IMR-90 (cell line): ENCODE measurements around the gene TNKS1BP1. TPM values are rescaled to one million over a fixed set of nuclear protein-coding genes. Genes with fewer than 3 reads are reported as not detected.

ENCODE experiments used
- ATAC-seq: fragments of 200-7000 bp; cut with Tn5 transposase; 2 replicates; pipeline ENCODE4 v1.9.1; 2020; ENCODE audit warnings: low read depth, mild to moderate bottlenecking, moderate library complexity
- BruUV-seq: library from RNA; stranded (reverse); fragments of 400-500 nt; replicated peaks from 2 replicates; lab custom pipeline; 2021; lab: Mats Ljungman, UMichigan
- CTCF ChIA-PET: fragments of 300-600 bp; formaldehyde crosslinking; extraction: SDS; loops from one replicate; lab custom pipeline; 2021; ENCODE audit warnings: antibody characterized with exemption; lab: Yijun Ruan, JAX
- POLR2A ChIA-PET: fragments of 300-600 bp; sonication (Branson Sonifier 250); formaldehyde crosslinking; loops from one replicate; lab custom pipeline; 2022; ENCODE audit warnings: antibody characterized with exemption; ENCODE audit not compliant: unreplicated experiment; lab: Charles Lee
- DNase-seq: peaks from one replicate; pipeline ENCODE4 v3.0.0; 2013
- H2AFZ ChIP-seq: replicated peaks from 2 replicates; pipeline ENCODE3; 2013; ENCODE audit warnings: low read length, mild to moderate bottlenecking; ENCODE audit not compliant: poor library complexity
- H2AK5ac ChIP-seq: 2 replicates; pipeline ENCODE4 v1.6.1; 2013; ENCODE audit warnings: low read depth, low read length, inconsistent platforms
- H2AK9ac ChIP-seq: replicated peaks from 2 replicates; pipeline ENCODE3; 2013; ENCODE audit warnings: mild to moderate bottlenecking, low read depth, low read length, moderate library complexity; ENCODE audit not compliant: poor library complexity
- H2BK120ac ChIP-seq: 2 replicates; pipeline ENCODE4 v1.6.1; 2013; ENCODE audit warnings: low read depth, low read length, inconsistent platforms
- H2BK15ac ChIP-seq: 3 replicates; pipeline ENCODE4 v1.6.1; 2013; ENCODE audit warnings: low read depth, low read length, inconsistent platforms
- H2BK20ac ChIP-seq: 2 replicates; pipeline ENCODE4 v1.6.1; 2013; ENCODE audit warnings: low read depth, mild to moderate bottlenecking, inconsistent platforms, low read length, moderate library complexity
- H2BK5ac ChIP-seq: 2 replicates; pipeline ENCODE4 v1.6.1; 2013; ENCODE audit warnings: mild to moderate bottlenecking, low read depth, low read length, inconsistent platforms; ENCODE audit not compliant: poor library complexity, severe bottlenecking
- H3K14ac ChIP-seq: replicated peaks from 2 replicates; pipeline ENCODE4 v1.6.1; 2013; ENCODE audit warnings: low read depth, low read length, inconsistent platforms
- H3K18ac ChIP-seq: 2 replicates; pipeline ENCODE4 v1.6.1; 2013; ENCODE audit warnings: low read depth, low read length, control low read depth
- H3K23ac ChIP-seq: 2 replicates; pipeline ENCODE4 v1.6.1; 2013; ENCODE audit warnings: low read depth, low read length, inconsistent platforms
- H3K27ac ChIP-seq: 2 replicates; pipeline ENCODE4 v1.5.1; 2013; ENCODE audit warnings: mild to moderate bottlenecking, control low read depth, low read length; ENCODE audit not compliant: insufficient read depth
- H3K27me3 ChIP-seq: 2 replicates; pipeline ENCODE4 v1.6.1; 2013; ENCODE audit warnings: low read length; ENCODE audit not compliant: control insufficient read depth, insufficient read depth
- H3K36me3 ChIP-seq: 2 replicates; pipeline ENCODE4 v1.6.1; 2013; ENCODE audit warnings: low read length, mixed read lengths; ENCODE audit not compliant: control insufficient read depth, insufficient read depth
- H3K4ac ChIP-seq: 2 replicates; pipeline ENCODE4 v1.6.1; 2013; ENCODE audit warnings: low read depth, low read length, inconsistent platforms
- H3K4me1 ChIP-seq: 2 replicates; pipeline ENCODE4 v1.6.1; 2013; ENCODE audit warnings: low read length, mixed read lengths; ENCODE audit not compliant: control insufficient read depth, insufficient read depth
- H3K4me2 ChIP-seq: 2 replicates; pipeline ENCODE4 v1.6.1; 2013; ENCODE audit warnings: low read depth, mild to moderate bottlenecking, control low read depth, low read length, moderate library complexity
- H3K4me3 ChIP-seq: 2 replicates; pipeline ENCODE4 v1.5.1; 2013; ENCODE audit warnings: low read depth, mild to moderate bottlenecking, control low read depth, low read length, moderate library complexity; ENCODE audit not compliant: insufficient read depth
- H3K56ac ChIP-seq: 2 replicates; pipeline ENCODE4 v1.6.1; 2013; ENCODE audit warnings: low read length, inconsistent platforms; ENCODE audit not compliant: insufficient read depth; ENCODE audit errors: extremely low read depth
- H3K79me1 ChIP-seq, 2 experiments: 2 replicates each; pipeline ENCODE4 v1.6.1; 2013; ENCODE audit warnings: low read length in 2 of 2, inconsistent platforms in 1 of 2, low read depth in 1 of 2
- H3K9ac ChIP-seq: 2 replicates; pipeline ENCODE4 v1.6.1; 2013; ENCODE audit warnings: low read depth, low read length, control low read depth
- H3K9me1 ChIP-seq: 2 replicates; pipeline ENCODE4 v1.6.1; 2013; ENCODE audit warnings: low read length, inconsistent platforms; ENCODE audit not compliant: insufficient read depth
- H3K9me3 ChIP-seq: 2 replicates; pipeline ENCODE4 v1.6.1; 2013; ENCODE audit warnings: low read length; ENCODE audit not compliant: control insufficient read depth, insufficient read depth
- H4K20me1 ChIP-seq: 2 replicates; pipeline ENCODE4 v1.6.1; 2013; ENCODE audit warnings: low read length, inconsistent platforms; ENCODE audit not compliant: insufficient read depth
- H4K5ac ChIP-seq: 2 replicates; pipeline ENCODE4 v1.6.1; 2013; ENCODE audit warnings: mild to moderate bottlenecking, low read depth, low read length, control low read depth
- H4K8ac ChIP-seq, 2 experiments: 2 replicates each; pipeline ENCODE4 v1.6.1; 2013; ENCODE audit warnings: low read depth in 2 of 2, low read length in 2 of 2, control low read depth in 1 of 2, inconsistent platforms in 1 of 2
- H4K91ac ChIP-seq: 2 replicates; pipeline ENCODE4 v1.6.1; 2013; ENCODE audit warnings: low read depth, low read length, inconsistent platforms; ENCODE audit not compliant: insufficient read depth
- BHLHE40 ChIP-seq: fragments of 150-350 bp; IDR thresholded peaks from 2 replicates; pipeline ENCODE4 v1.6.1; 2016; ENCODE audit warnings: mild to moderate bottlenecking, low read depth, low read length
- CEBPB ChIP-seq: IDR thresholded peaks from 2 replicates; pipeline ENCODE4 v1.6.1; 2012; ENCODE audit warnings: low read depth, low read length, improper control_type of control experiment
- FOS ChIP-seq: fragments of 150-350 bp; IDR thresholded peaks from 2 replicates; pipeline ENCODE4 v1.6.1; 2016; ENCODE audit warnings: low read depth, low read length
- MAFK ChIP-seq: IDR thresholded peaks from 2 replicates; pipeline ENCODE4 v1.6.1; 2012; ENCODE audit warnings: low read depth, low read length, improper control_type of control experiment
- MAZ ChIP-seq: IDR thresholded peaks from 2 replicates; pipeline ENCODE4 v1.6.1; 2012; ENCODE audit warnings: low read depth, mild to moderate bottlenecking, low read length, improper control_type of control experiment, moderate library complexity, borderline replicate concordance
- MXI1 ChIP-seq: IDR thresholded peaks from 2 replicates; pipeline ENCODE4 v1.6.1; 2012; ENCODE audit warnings: low read depth, mild to moderate bottlenecking, low read length, moderate library complexity, borderline replicate concordance
- NFE2L2 ChIP-seq: fragments of 150-350 bp; IDR thresholded peaks from 2 replicates; pipeline ENCODE4 v1.6.1; 2016; ENCODE audit warnings: low read depth, mild to moderate bottlenecking, low read length
- POLR2A ChIP-seq: IDR thresholded peaks from 2 replicates; pipeline ENCODE4 v1.6.1; 2012; ENCODE audit warnings: mild to moderate bottlenecking, low read depth, low read length
- RAD21 ChIP-seq: IDR thresholded peaks from 2 replicates; pipeline ENCODE4 v1.6.1; 2012; ENCODE audit warnings: low read length, improper control_type of control experiment
- RCOR1 ChIP-seq: IDR thresholded peaks from 2 replicates; pipeline ENCODE4 v1.6.1; 2012; ENCODE audit warnings: mild to moderate bottlenecking, low read length, improper control_type of control experiment; ENCODE audit not compliant: insufficient replicate concordance
- RFX5 ChIP-seq: IDR thresholded peaks from 2 replicates; pipeline ENCODE4 v1.8.0; 2012; ENCODE audit warnings: low read depth, mild to moderate bottlenecking, low read length, moderate library complexity
- WGBS, 2 experiments: methylation state at CpG; one replicate each; pipeline versions ENCODE4 v1.1.5 to v1.1.7; 2013; ENCODE audit warnings: missing lambda C conversion rate in 2 of 2; ENCODE audit not compliant: insufficient read length in 1 of 2; ENCODE audit errors: extremely low coverage in 2 of 2; 5-methylcytosine and 5-hydroxymethylcytosine counted together
- dilution Hi-C: fragments of 300-500 bp; cut with HindIII; formaldehyde crosslinking; loops from one replicate; pipeline ENCODE4 v1.14.3; 2018; ENCODE audit warnings: low sequenced_read_pairs; ENCODE audit not compliant: unreplicated experiment
- in situ Hi-C: fragments of 300-500 bp; cut with MboI; formaldehyde crosslinking; loops from 3 replicates; pipeline ENCODE4 v1.14.3; 2019; ENCODE audit warnings: low sequenced_read_pairs, inconsistent platforms, mixed read lengths
- intact Hi-C: fragments of 100-400 bp; cut with micrococcal nuclease; formaldehyde crosslinking; loops from 2 replicates; pipeline ENCODE4 v1.10.0; 2022
- polyA plus RNA-seq, 3 experiments: library from polyadenylated mRNA; depleted of rRNA; stranded (reverse); fragments of >200 nt; gene quantifications; 2 replicates each; pipeline ENCODE4 v1.2.3, GENCODE V29; 2012; ENCODE audit warnings: low replicate concordance in 1 of 3
- total RNA-seq: library from RNA; depleted of rRNA; stranded (reverse); fragments of >200 nt; gene quantifications from 2 replicates; pipeline ENCODE4 v1.2.3, GENCODE V29; 2012
- TF ChIP-seq, protein P1 (sequence below): fragments of 150-350 bp; IDR thresholded peaks from 2 replicates; pipeline ENCODE4 v1.6.1; 2016; ENCODE audit warnings: low read depth, mild to moderate bottlenecking, low read length, moderate library complexity, borderline replicate concordance

Gene TNKS1BP1
- total and polyA plus RNA-seq, 2 of the 4 experiments (the other 2 are of a cell fraction), result 31.7 to 71.4 TPM

DNA sequence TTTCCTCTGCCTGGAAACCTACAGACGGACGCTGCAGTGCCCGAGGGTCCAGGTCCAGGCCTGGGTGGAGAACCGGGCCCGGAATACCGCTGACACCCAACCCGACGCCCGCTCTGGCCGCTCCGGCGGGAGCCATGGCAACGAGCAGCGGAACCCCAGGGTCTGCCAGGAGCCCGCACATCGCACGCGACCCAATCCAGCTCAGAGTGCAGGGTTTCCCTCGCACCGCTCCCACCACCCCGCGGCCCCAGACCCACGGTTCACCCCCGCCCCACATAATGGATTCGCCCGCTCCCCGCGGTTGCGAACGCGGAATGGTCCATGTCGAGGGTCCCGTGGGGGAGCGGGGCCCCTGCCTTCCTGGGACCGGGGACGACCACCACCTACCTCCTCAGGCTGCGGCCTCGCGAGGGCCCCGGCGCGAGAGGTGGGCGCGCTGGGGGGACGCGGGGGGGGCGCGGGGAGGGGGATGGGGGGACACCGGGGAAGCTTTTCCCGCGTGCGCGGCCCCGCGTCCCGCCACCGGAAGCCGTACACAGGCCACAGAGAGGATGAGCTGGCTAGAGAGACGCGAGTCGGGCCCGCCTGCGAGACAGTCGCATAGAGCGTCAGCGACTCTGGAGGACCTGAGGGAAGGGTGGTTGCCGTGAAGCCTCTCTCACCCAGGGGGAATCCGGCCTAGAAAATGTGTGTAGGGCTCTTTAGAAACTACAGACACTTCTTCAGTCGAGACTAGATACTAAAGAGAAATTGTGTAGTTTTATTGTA lies 10.8 kb upstream of the TNKS1BP1 start, which contains the start of gene SSRP1:
Gene SSRP1 (minus strand): TSS at position 550 of the 768 bp plus-strand sequence. CDS start 771 bp downstream, outside the sequence.
- Histone ChIP-seq H4K5ac (peak within 1 kb of the TSS; percentile 100), H2BK15ac (no peak within 1 kb of the TSS; the same call in 2 of the 3 replicates), H3K18ac (peak within 1 kb of the TSS; percentile 88), H3K56ac (peak within 1 kb of the TSS; percentile 73), H3K79me1 (peaks cover 42 to 53% of the 10 kb centered on the region in 2 experiments), H4K91ac (peak within 1 kb of the TSS; percentile 56), H3K23ac (peak within 1 kb of the TSS; percentile 69), H2BK5ac (peak within 1 kb of the TSS; percentile 56), H2AK9ac (peak within 1 kb of the TSS; percentile 94), H3K9ac (peak within 1 kb of the TSS; percentile 94), H3K27ac (peak within 1 kb of the TSS; percentile 77), H3K4me2 (peak within 1 kb of the TSS; percentile 97), H2AK5ac (peak within 1 kb of the TSS; percentile 72), H3K4me1 (peaks cover 8% of the 10 kb centered on the region), H4K8ac (peak within 1 kb of the TSS; percentile 85 to 99), H3K27me3 (peaks cover 20% of the 10 kb centered on the region), H4K20me1 (0 out of 2 replicates have a peak, but pooled peaks cover 3% of the 10 kb centered on the region), H2AFZ (peak within 1 kb of the TSS; percentile 86), H3K9me3 (no peaks in the 10 kb centered on the region), H3K9me1 (peaks cover 14% of the 10 kb centered on the region), H3K4me3 (peak within 1 kb of the TSS; percentile 76), H3K4ac (peak within 1 kb of the TSS; percentile 63), H3K36me3 (peaks cover 31% of the 10 kb centered on the region), H3K14ac (peak within 1 kb of the TSS; percentile 86), H2BK20ac (no peak within 1 kb of the TSS), H2BK120ac (peak within 1 kb of the TSS; percentile 14; the same call in 1 of the 2 replicates)
- POLR2A ChIA-PET, result interaction anchor here (0.6 to 1.4 kb wide), 2 partner anchors 10 to 194 kb away, joined by 3 to 9 read pairs; partner anchors contain the start of gene TNKS1BP1
- WGBS, 2 experiments, result 0% methylated on average over 3 of the region's 69 CpGs; no CpG with 5 or more reads in 1 of the 2 experiments
- DNase-seq, result peak; percentile 83
- peak; percentile 98 for ATAC-seq
- intact Hi-C loops, result no loop called here
- CTCF ChIA-PET, result interaction anchor here (0.5 to 2.4 kb wide), 2 partner anchors 10 to 63 kb away, joined by 3 to 10 read pairs; no protein-coding TSS in a partner anchor
- dilution Hi-C loops, result no loop called here
- in situ Hi-C loops, result no loop called here
- no TSS peak for BruUV-seq
- TF ChIP-seq CEBPB, result no peak
- TF ChIP-seq MXI1, result peak; percentile 69; the same call in 1 of the 2 replicates
- TF ChIP-seq, protein P1, sequence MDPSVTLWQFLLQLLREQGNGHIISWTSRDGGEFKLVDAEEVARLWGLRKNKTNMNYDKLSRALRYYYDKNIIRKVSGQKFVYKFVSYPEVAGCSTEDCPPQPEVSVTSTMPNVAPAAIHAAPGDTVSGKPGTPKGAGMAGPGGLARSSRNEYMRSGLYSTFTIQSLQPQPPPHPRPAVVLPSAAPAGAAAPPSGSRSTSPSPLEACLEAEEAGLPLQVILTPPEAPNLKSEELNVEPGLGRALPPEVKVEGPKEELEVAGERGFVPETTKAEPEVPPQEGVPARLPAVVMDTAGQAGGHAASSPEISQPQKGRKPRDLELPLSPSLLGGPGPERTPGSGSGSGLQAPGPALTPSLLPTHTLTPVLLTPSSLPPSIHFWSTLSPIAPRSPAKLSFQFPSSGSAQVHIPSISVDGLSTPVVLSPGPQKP, result no peak
- peak; percentile 73 for TF ChIP-seq BHLHE40
- peak; percentile 66; the same call in 1 of the 2 replicates for TF ChIP-seq POLR2A
- TF ChIP-seq FOS, result no peak
- no peak for TF ChIP-seq RAD21
- TF ChIP-seq NFE2L2, result no peak
- TF ChIP-seq RCOR1, result no peak
- no peak for TF ChIP-seq MAFK
- no peak; the same call in 1 of the 2 replicates for TF ChIP-seq MAZ
- no peak for TF ChIP-seq RFX5
